HG03064 (cell line): Measurements from ENCODE around the gene BLNK.

ENCODE experiments used
- ATAC-seq: cut with Tn5 transposase; IDR thresholded peaks from one replicate; pipeline ENCODE4 v1.9.1; 2021; ENCODE audit warnings: low read depth; ENCODE audit not compliant: unreplicated experiment

Gene BLNK

GRCh38 chr10:96165726-96166125, 105.6 kb downstream of the BLNK start:
- no peak for ATAC-seq

- no peak for ATAC-seq
These were observed 118.3 kb downstream of the BLNK start for GRCh38 chr10:96153070-96153469.

DNA sequence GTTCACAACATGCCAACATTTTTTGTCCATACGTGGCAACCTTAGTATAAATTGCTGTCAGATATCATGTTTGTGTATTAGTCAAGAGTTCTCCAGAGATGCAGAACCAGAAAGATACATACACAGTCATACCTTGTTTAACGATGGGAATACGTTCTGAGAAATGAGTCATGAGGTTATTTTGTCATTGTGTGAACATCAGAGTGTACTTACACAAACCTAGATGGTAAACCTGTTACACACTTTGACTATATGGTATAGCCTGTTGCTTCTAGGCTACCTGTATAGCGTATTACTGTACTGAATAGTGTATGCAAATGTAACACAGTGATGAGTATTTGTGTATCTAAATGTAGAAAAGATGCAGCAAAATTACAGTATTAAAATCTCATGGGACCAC, 118.9 kb downstream of the BLNK start:
- no peak for ATAC-seq
